ENCODE results near the gene ZNF787. TPM values are rescaled to one million over a fixed set of nuclear protein-coding genes. Genes with fewer than 3 reads are reported as not detected.

The ZNF787 gene
- total RNA-seq, 1 experiment from 2014 or later = 68.6 TPM

DNA sequence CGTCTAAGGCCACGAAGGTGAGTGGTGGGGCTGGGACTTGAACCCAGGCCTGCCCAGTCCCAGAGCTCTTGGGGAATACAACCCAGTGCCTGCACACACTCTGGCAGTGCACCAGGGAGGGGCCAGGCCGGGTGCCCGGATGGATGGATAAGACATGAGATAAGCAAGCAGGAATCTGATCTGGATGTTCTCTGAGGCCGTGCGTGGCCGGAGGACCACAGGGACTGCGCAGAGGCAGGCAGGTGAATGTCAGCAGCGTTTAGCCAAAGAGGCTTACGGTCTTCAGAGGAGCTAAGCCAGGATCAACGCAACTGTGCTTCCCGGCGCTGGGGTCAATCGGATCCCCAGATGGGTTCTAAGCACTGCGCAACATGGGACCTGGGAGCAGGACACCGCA, 1.5 kb downstream of the ZNF787 start:
- peak; percentile 14 for DNase-seq (ENCODE audit: unreplicated experiment)
- intact Hi-C loops (cut with micrococcal nuclease) = no loop called here
- CTCF ChIA-PET = interaction anchor here (0.6 kb wide), 1 partner anchor 190 kb away, joined by 3 read pairs; no protein-coding TSS in a partner anchor
- no peaks in the 10 kb centered on the region for H3K27me3 Mint-ChIP-seq (ENCODE audit: insufficient read depth, unreplicated experiment)
- peak overlapping the region; percentile 83 for H3K4me3 Mint-ChIP-seq (ENCODE audit: unreplicated experiment)
- BruUV-seq (replicated peaks) = no TSS peak
- TF ChIP-seq, protein P1, sequence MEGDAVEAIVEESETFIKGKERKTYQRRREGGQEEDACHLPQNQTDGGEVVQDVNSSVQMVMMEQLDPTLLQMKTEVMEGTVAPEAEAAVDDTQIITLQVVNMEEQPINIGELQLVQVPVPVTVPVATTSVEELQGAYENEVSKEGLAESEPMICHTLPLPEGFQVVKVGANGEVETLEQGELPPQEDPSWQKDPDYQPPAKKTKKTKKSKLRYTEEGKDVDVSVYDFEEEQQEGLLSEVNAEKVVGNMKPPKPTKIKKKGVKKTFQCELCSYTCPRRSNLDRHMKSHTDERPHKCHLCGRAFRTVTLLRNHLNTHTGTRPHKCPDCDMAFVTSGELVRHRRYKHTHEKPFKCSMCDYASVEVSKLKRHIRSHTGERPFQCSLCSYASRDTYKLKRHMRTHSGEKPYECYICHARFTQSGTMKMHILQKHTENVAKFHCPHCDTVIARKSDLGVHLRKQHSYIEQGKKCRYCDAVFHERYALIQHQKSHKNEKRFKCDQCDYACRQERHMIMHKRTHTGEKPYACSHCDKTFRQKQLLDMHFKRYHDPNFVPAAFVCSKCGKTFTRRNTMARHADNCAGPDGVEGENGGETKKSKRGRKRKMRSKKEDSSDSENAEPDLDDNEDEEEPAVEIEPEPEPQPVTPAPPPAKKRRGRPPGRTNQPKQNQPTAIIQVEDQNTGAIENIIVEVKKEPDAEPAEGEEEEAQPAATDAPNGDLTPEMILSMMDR (IDR thresholded peaks at IDR 0.05; ENCODE audit: unreplicated experiment) = no peak
- POLR2A ChIA-PET = interaction anchor here (4.0 kb wide), 1 partner anchor 28 kb away, joined by 17 read pairs; no protein-coding TSS in a partner anchor
- peaks cover 25% of the 10 kb centered on the region for H3K4me1 Mint-ChIP-seq (ENCODE audit: insufficient read depth, unreplicated experiment)
- H3K27ac Mint-ChIP-seq (ENCODE audit: low read depth, unreplicated experiment) = peak overlapping the region; percentile 94
- H3K36me3 Mint-ChIP-seq (ENCODE audit: insufficient read depth, unreplicated experiment) = peaks cover 20% of the 10 kb centered on the region
- H3K9me3 Mint-ChIP-seq (ENCODE audit: unreplicated experiment) = no peaks in the 10 kb centered on the region

DNA sequence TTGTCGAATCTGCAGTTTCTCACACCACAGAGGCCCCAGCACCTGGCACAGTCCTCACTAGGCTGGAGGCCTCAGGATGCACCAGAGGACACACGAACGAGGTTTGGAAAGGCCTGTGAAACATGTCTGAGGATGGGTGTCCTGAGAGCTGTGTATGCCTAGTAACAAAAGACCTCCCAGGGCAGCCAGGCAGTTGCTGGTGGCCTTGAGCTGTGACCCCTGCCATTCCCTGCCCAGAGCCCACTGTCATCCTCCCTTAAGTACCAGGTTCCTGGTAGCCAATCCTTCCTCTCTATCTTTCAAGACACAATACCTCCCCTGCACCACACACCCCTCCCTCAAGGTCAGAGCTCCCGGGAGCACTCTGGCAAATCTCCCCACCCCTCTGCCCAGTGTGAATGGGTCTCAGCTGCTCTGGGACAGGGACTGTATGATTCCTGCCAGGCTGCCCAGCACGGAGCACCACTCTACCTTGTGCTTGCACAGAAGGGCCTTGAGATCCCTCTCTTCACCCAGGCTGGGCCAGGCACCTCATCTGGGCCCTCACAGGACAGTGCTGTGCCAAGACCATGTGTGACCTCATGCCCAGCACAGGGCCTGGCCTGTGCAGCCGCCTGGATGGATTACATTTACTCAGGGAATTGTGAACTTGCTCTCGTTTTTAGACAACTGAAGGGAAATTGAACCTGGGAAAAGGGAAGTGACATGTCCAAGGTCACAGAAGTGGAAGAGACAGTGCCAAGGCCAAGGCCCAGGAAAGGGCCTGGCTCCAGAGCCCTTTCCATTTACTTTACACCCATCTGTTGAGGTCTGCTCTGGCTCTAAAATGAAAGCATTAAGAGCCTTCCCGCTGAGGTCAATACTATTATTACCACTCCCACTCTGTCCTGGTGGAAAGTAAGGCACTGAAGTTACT, 2.2 kb downstream of the ZNF787 start:
- Mint-ChIP-seq H3K9me3 (ENCODE audit: unreplicated experiment) (no peaks in the 10 kb centered on the region), H3K4me1 (ENCODE audit: insufficient read depth, unreplicated experiment) (peaks cover 26% of the 10 kb centered on the region), H3K27ac (ENCODE audit: low read depth, unreplicated experiment) (peak overlapping the region; percentile 94), H3K36me3 (ENCODE audit: insufficient read depth, unreplicated experiment) (peaks cover 23% of the 10 kb centered on the region), H3K4me3 (ENCODE audit: unreplicated experiment) (peak overlapping the region; percentile 83), H3K27me3 (ENCODE audit: insufficient read depth, unreplicated experiment) (no peaks in the 10 kb centered on the region)
- ChIA-PET POLR2A (interaction anchor here (4.0 kb wide), 1 partner anchor 28 kb away, joined by 17 read pairs; no protein-coding TSS in a partner anchor), CTCF (no interaction called here)
- TF ChIP-seq, protein P1 (IDR thresholded peaks at IDR 0.05; ENCODE audit: unreplicated experiment) = no peak
- intact Hi-C loops (cut with micrococcal nuclease) = no loop called here
- DNase-seq (ENCODE audit: unreplicated experiment) = no peak
- BruUV-seq (replicated peaks) = TSS peak; percentile 26

DNA sequence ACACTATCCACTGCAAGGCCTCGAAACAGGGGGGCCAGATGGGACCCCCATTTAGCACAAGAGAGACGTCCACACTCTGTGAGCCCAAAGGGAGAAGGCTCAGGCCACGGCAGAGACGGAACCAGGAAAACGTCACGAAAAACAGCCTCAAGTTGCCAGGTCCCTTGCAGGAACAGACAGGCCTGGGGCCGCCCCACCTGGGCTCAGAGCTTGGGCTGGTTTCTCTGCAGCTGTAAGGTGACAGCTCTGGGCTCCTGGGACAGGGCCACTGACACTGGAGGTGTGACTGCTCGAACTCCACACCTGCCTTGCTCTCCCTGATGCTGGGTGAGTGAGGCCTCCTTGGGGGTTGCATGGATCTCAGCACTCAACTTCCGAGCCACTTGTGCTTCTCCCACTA, 3.2 kb downstream of the ZNF787 start:
- peaks cover 28% of the 10 kb centered on the region for H3K4me1 Mint-ChIP-seq (ENCODE audit: insufficient read depth, unreplicated experiment)
- no peaks in the 10 kb centered on the region for H3K27me3 Mint-ChIP-seq (ENCODE audit: insufficient read depth, unreplicated experiment)
- TF ChIP-seq, protein P1 (IDR thresholded peaks at IDR 0.05; ENCODE audit: unreplicated experiment) = no peak
- no peak overlapping the region for H3K4me3 Mint-ChIP-seq (ENCODE audit: unreplicated experiment)
- no peak overlapping the region for H3K27ac Mint-ChIP-seq (ENCODE audit: low read depth, unreplicated experiment)
- no peaks in the 10 kb centered on the region for H3K9me3 Mint-ChIP-seq (ENCODE audit: unreplicated experiment)
- H3K36me3 Mint-ChIP-seq (ENCODE audit: insufficient read depth, unreplicated experiment) = peaks cover 26% of the 10 kb centered on the region
- CTCF ChIA-PET = no interaction called here
- BruUV-seq (replicated peaks) = no TSS peak
- intact Hi-C loops (cut with micrococcal nuclease) = no loop called here
- POLR2A ChIA-PET = no interaction called here
- no peak for DNase-seq (ENCODE audit: unreplicated experiment)

DNA sequence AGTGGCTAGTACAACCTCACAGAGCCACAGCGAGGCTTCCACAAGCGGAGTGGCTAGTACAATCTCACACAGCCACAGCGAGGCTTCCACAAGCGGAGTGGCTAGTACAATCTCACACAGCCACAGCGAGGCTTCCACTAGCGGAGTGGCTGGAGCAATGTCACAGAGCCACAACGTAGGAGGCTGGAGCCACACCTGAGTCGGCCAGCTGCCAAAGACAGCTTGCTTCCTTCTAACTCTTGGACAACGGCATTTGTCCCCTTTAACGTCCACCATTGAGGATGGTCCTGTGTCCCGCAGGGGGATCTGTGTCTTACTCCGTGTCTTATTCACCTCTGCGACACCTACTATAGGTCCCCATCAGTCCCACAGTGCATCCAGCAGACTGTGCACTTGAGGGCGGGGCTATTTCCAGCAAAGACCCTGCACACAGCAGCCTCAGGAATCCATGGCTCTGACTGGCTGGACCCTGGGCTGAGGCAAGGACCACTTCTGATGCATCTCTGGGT, 3.7 kb downstream of the ZNF787 start:
- TF ChIP-seq, protein P1 (IDR thresholded peaks at IDR 0.05; ENCODE audit: unreplicated experiment) = no peak
- no peaks in the 10 kb centered on the region for H3K9me3 Mint-ChIP-seq (ENCODE audit: unreplicated experiment)
- ChIA-PET POLR2A (no interaction called here), CTCF (no interaction called here)
- no peak overlapping the region for H3K27ac Mint-ChIP-seq (ENCODE audit: low read depth, unreplicated experiment)
- DNase-seq (ENCODE audit: unreplicated experiment) = no peak
- intact Hi-C loops (cut with micrococcal nuclease) = no loop called here
- peaks cover 33% of the 10 kb centered on the region for H3K4me1 Mint-ChIP-seq (ENCODE audit: insufficient read depth, unreplicated experiment)
- H3K27me3 Mint-ChIP-seq (ENCODE audit: insufficient read depth, unreplicated experiment) = no peaks in the 10 kb centered on the region
- peaks cover 26% of the 10 kb centered on the region for H3K36me3 Mint-ChIP-seq (ENCODE audit: insufficient read depth, unreplicated experiment)
- H3K4me3 Mint-ChIP-seq (ENCODE audit: unreplicated experiment) = no peak overlapping the region
- BruUV-seq (replicated peaks) = no TSS peak

Measured in MCF 10A (cell line).